ENCODE results near the gene MALAT1. TPM values are rescaled to one million over a fixed set of nuclear protein-coding genes. Genes with fewer than 3 reads are reported as not detected.

MALAT1 gene
- total and polyA plus RNA-seq, 2 of the 8 experiments (the other 6 are each of a cell fraction or from before 2014, with no cell fraction given) = 115 to 984 TPM

- DNase-seq (ENCODE audit: low read depth in 1 of 2, low spot score in 2 of 2) (no peak), FAIRE-seq (no peak)
- Histone ChIP-seq H2BK20ac (ENCODE audit: low read length) (no peak overlapping the region), H3K4me3 (ENCODE audit: extremely low read depth in 1 of 4, insufficient read depth in 2 of 4, low read depth in 3 of 4, low read length in 4 of 4) (peak overlapping the region in 2 of 4 experiments; percentile 97 to 100; a peak in 5 of 8 replicates), H3K18ac (ENCODE audit: extremely low read depth, low read length) (no peak overlapping the region), H3K79me1 (ENCODE audit: low read depth, low read length) (no peaks in the 10 kb centered on the region), H3K4me1 (replicated peaks in 1 of 4; ENCODE audit: control insufficient read depth in 3 of 4, insufficient read depth in 4 of 4, low read length in 3 of 4) (peaks cover 0 to 7% (median 3%) of the 10 kb centered on the region in 4 experiments; a peak in 4 of 7 replicates), H3K23ac (ENCODE audit: insufficient read length) (no peak overlapping the region), H3K56ac (replicated peaks; ENCODE audit: insufficient read length, low read depth, low read length) (no peak overlapping the region), H2BK12ac (ENCODE audit: low read depth, low read length) (no peak overlapping the region), H2AK5ac (ENCODE audit: low read depth, low read length) (no peak overlapping the region), H2BK120ac (replicated peaks; ENCODE audit: low read depth, low read length) (no peak overlapping the region), H4K8ac (ENCODE audit: extremely low read depth, insufficient read depth, low read length) (no peak overlapping the region), H2BK15ac (ENCODE audit: low read length) (no peak overlapping the region), H3K9me3 (ENCODE audit: insufficient read depth in 2 of 2, low read depth in 1 of 2, low read length in 1 of 2) (no peaks in the 10 kb centered on the region), H3K14ac (ENCODE audit: insufficient read length) (no peak overlapping the region), H4K91ac (replicated peaks; ENCODE audit: insufficient read length, low read length) (no peak overlapping the region), H2AFZ (ENCODE audit: low read length) (no peak overlapping the region), H3K4me2 (ENCODE audit: insufficient read depth in 1 of 2, low read depth in 2 of 2, low read length in 2 of 2) (peak overlapping the region; percentile 75 to 90; a peak in 3 of 4 replicates), H3K27me3 (replicated peaks in 1 of 4; ENCODE audit: control insufficient read depth in 3 of 4, extremely low read depth in 1 of 4, insufficient read depth in 3 of 4, low read length in 3 of 4) (no peaks in the 10 kb centered on the region), H3K9ac (replicated peaks in 1 of 4; ENCODE audit: extremely low read depth in 1 of 4, low read depth in 3 of 4, low read length in 3 of 4) (peak overlapping the region in 1 of 4 experiments; percentile 40; a peak in 1 of 7 replicates), H2BK5ac (ENCODE audit: low read depth, low read length) (no peak overlapping the region), H3K23me2 (ENCODE audit: low read depth, low read length) (no peaks in the 10 kb centered on the region; the same call in 1 of the 2 replicates), H3K27ac (ENCODE audit: low read depth, low read length) (no peak overlapping the region), H4K5ac (ENCODE audit: insufficient read length, low read depth, low read length) (no peak overlapping the region), H3K79me2 (ENCODE audit: control insufficient read depth in 1 of 2, insufficient read depth in 2 of 2, low read length in 2 of 2) (peaks cover 41 to 57% of the 10 kb centered on the region in 2 experiments), H3K36me3 (ENCODE audit: control insufficient read depth in 2 of 4, insufficient read depth in 4 of 4, low read length in 3 of 4) (peaks cover 39 to 61% (median 52%) of the 10 kb centered on the region in 4 experiments), H3K4ac (replicated peaks; ENCODE audit: insufficient read length, low read depth, low read length) (no peak overlapping the region), H4K20me1 (replicated peaks in 1 of 2; ENCODE audit: control insufficient read depth in 1 of 2, insufficient read depth in 2 of 2, low read length in 2 of 2) (peaks cover 39 to 47% of the 10 kb centered on the region in 2 experiments)
- ChIA-PET CTCF (ENCODE audit: partially characterized antibody) (interaction anchor here (0.9 to 29.0 kb wide), 10 partner anchors 11 to 139 kb away, joined by 3 to 809 read pairs (median 3); partner anchors contain the start of gene MALAT1), POLR2A (ENCODE audit: partially characterized antibody) (interaction anchor here (0.6 to 29.8 kb wide), 44 partner anchors 3 to 591 kb away, joined by 3 to 1569 read pairs (median 6); partner anchors contain the start of genes DPF2, FIBP, FRMD8 and MALAT1)
- 93% methylated on average over 11 of the region's 12 CpGs; no CpG with 5 or more reads in 1 of the 2 experiments for WGBS, 2 experiments (ENCODE audit: extremely low coverage in 1 of 2, insufficient coverage in 1 of 2, insufficient read length in 1 of 2, insufficient replicate concordance in 2 of 2, low coverage in 1 of 2, low lambda C conversion rate in 2 of 2, missing lambda C conversion rate in 1 of 2)
- TF ChIP-seq HDAC2 (IDR thresholded peaks at IDR 0.05; ENCODE audit: borderline replicate concordance in 1 of 2, low read depth in 2 of 2, low read length in 2 of 2) = no peak
- peak; percentile 93 for TF ChIP-seq POLR2AphosphoS5 (IDR thresholded peaks at IDR 0.05; ENCODE audit: low read depth, low read length)
- no peak for TF ChIP-seq TAF7 (optimal IDR thresholded peaks at IDR 0.05; ENCODE audit: borderline replicate concordance, low read depth, low read length)
- TF ChIP-seq USF2 (IDR thresholded peaks at IDR 0.05; ENCODE audit: low read length) = no peak
- peak; percentile 10; the same call in 1 of the 2 replicates for TF ChIP-seq NRF1 (IDR thresholded peaks at IDR 0.05; ENCODE audit: low read depth, low read length)
- TF ChIP-seq ASH2L (IDR thresholded peaks at IDR 0.05; ENCODE audit: low read length) = no peak
- TF ChIP-seq SP2 (IDR thresholded peaks at IDR 0.05; ENCODE audit: low read length) = no peak
- no peak for TF ChIP-seq TAF1 (IDR thresholded peaks at IDR 0.05; ENCODE audit: low read depth, low read length)
- TF ChIP-seq JUND (IDR thresholded peaks at IDR 0.05; ENCODE audit: low read length) = no peak
- no peak for TF ChIP-seq BRCA1 (IDR thresholded peaks at IDR 0.05; ENCODE audit: low read depth, low read length)
Observed at GRCh38 chr11:65505466-65506289, 6.8 kb downstream of the MALAT1 start.
